GM19372 (cell line): ENCODE results near the gene FOXD4L5.
"Not testable (repeated sequence)": the region's sequence is repeated elsewhere in the genome, so short reads cannot be mapped to it uniquely, and the experiment has no call there.

Experiments used
- ATAC-seq: cut with Tn5 transposase; IDR thresholded peaks from one replicate; pipeline ENCODE4 v1.9.1; 2021; ENCODE audit warnings: mild to moderate bottlenecking, low read depth, moderate library complexity; ENCODE audit not compliant: unreplicated experiment

FOXD4L5 gene

GRCh38 chr9:65285109-65285508, at the start of gene FOXD4L5:
Gene FOXD4L5 (minus strand): TSS chr9:65285209. CDS start chr9:65284377, 832 bp downstream.
- not testable (repeated sequence) for ATAC-seq

- not testable (repeated sequence) for ATAC-seq
These were observed 1.1 kb downstream of the FOXD4L5 start for GRCh38 chr9:65283943-65284342.

- not testable (repeated sequence) for ATAC-seq
These were observed 2.0 kb downstream of the FOXD4L5 start for GRCh38 chr9:65282976-65283375.
